ENCODE data around the gene ADAMTS2. TPM values are rescaled to one million over a fixed set of nuclear protein-coding genes. Genes with fewer than 3 reads are reported as not detected.

Gene ADAMTS2
- total RNA-seq, 1 donor from 2014 or later: 29.7 TPM

DNA sequence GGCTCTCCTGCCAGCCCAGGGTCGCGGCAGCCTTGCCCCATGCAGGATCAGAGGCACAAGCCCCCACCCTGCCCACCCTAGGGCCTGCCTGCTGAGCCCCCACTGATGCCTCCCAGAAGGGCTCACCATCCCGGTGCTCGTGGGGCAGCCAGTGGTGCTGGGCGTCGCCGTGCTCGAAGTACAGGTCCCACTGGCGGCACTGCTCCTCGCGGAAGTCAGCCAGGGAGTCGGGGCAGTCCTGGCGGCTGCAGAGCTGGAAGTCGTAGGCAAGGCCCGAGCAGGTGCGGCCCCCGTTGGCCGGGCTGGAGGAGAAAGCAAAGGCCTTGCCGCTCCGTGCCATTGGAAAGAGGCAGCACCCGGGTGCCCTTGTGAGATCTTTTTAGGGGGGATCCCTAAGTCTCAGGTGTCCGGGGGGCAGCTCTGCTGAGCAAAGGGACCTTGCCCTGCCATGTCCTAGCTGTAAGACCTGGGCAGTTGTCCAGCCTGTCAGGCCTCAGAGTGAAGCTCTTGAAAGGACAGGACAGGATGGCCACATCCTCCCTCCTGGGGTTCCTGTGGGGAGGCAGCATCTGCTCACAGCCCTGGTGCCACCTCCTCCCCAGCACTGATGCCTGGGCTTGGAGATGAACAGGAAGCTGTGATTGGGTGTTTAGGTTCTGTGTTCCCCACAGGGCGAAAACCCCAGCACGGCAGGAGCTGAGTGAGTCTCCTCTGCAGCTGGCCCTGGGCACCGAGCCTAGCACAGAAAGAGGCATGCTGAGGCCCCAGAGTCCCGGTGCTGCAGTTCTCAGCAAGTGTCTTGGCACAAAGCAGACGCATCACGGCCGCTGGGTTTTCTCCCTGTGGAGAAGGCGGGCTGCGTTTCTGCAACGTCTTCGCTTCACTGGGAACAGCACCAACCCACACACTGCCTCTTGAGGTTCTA, 207.4 kb downstream of the ADAMTS2 start:
- Histone ChIP-seq H3K9me3 (ENCODE audit: control insufficient read depth in 3 of 3, low read length in 3 of 3) (no peaks in the 10 kb centered on the region), H3K36me3 (ENCODE audit: control insufficient read depth in 3 of 3, insufficient read depth in 3 of 3, low read length in 3 of 3) (no peaks in the 10 kb centered on the region), H3K27me3 (ENCODE audit: control insufficient read depth in 3 of 3, insufficient read depth in 3 of 3, low read length in 3 of 3) (no peaks in the 10 kb centered on the region), H3K9ac (ENCODE audit: low read depth in 1 of 3, low read length in 3 of 3) (no peak overlapping the region), H3K27ac (ENCODE audit: low read depth, low read length) (no peak overlapping the region), H3K4me1 (ENCODE audit: control insufficient read depth in 3 of 3, insufficient read depth in 3 of 3, low read length in 3 of 3) (no peaks in the 10 kb centered on the region), H3K4me3 (ENCODE audit: low read length in 3 of 3) (no peak overlapping the region)

DNA sequence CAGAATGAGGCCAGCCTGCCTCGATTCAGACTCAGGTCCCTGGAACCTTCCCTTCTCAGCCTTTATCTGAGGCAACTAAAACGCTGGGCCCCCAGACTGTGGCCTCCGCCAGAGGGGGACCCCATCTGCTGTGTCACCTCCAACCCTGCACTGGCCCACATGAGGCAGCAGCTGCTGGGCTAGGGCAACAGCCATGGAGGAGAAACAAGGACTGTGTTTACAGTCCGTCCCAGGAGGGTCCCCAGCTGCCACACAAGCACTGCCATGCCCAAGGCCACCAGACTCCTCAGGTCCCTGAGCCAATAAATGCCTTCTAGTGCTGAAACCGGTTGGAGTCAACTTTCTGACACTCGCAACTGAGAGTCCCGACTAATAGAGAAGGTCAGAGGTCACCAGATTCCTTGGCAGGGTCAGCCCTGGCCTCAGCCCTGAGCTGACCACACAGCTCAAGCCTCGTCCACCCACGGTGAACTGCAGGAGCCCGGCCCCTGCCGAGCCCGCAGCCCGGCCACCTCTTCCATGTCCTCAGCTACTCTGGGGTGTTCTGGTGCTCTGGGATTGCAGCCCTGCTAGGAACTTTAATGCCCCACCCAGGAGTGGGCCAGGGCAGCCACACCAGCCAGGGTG, 208.1 kb downstream of the ADAMTS2 start:
- Histone ChIP-seq H3K27me3 (ENCODE audit: control insufficient read depth in 3 of 3, insufficient read depth in 3 of 3, low read length in 3 of 3) (no peaks in the 10 kb centered on the region), H3K4me3 (ENCODE audit: low read length in 3 of 3) (no peak overlapping the region), H3K9ac (ENCODE audit: low read depth in 1 of 3, low read length in 3 of 3) (no peak overlapping the region), H3K4me1 (ENCODE audit: control insufficient read depth in 3 of 3, insufficient read depth in 3 of 3, low read length in 3 of 3) (no peaks in the 10 kb centered on the region), H3K36me3 (ENCODE audit: control insufficient read depth in 3 of 3, insufficient read depth in 3 of 3, low read length in 3 of 3) (no peaks in the 10 kb centered on the region), H3K9me3 (ENCODE audit: control insufficient read depth in 3 of 3, low read length in 3 of 3) (no peaks in the 10 kb centered on the region), H3K27ac (ENCODE audit: low read depth, low read length) (no peak overlapping the region)

DNA sequence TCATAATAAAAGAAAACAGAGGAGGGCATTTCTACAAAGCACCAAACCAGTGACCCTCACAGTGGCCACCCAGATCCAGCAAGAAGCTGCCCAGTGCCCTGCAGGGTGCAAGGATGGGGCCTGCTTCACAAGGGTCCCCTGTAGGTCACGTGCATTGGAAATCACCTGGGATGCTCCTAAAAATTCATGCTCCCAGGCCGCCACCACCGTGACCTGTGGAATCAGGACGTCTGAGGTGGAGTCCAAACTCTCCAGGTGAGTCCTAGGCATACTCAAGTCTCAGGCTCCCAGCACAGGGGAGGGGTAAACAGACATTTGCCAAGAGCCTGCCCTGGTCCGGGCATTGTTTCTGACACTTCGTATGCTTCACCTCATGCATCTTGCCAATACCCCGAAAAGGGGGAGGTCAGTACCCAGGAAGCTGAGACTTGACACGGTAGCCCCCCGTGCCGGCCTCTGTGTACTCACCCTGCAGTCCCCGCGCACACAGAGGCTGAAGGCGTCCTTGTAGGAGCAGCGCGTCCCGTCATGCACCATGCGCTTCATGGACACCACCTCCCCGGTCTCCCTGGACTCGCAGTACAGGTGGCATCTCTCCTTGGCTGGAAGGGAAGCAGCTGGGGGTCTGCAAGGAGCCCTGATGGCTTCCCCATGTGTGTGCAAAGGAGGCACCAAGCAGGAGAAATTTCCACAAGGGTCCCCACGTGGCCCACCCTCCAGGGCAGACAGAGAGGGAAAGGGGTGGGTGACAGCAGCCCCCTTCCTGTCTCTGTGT, 209.6 kb downstream of the ADAMTS2 start:
- H3K9me3 ChIP-seq (ENCODE audit: control insufficient read depth in 3 of 3, low read length in 3 of 3): no peaks in the 10 kb centered on the region

DNA sequence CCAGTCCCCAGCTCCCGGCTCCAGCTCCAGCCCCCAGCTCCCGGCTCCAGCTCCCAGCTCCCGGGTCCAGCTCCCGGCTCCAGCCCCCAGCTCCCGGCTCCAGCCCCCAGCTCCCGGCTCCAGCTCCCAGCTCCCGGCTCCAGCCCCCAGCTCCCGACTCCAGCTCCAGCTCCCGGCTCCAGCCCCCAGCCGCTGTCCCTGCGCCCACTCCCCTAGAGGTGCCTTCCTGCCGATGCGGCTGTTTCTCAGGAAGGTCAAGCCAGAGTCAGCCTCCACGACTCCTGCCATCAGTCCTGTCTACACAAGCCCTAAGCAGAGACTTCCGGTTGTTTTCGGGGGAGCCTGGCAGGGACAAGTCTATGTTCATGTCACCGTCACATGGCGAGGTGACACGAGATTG, 210.3 kb downstream of the ADAMTS2 start:
- no peak overlapping the region for H3K27ac ChIP-seq (ENCODE audit: low read depth, low read length)
- no peaks in the 10 kb centered on the region for H3K27me3 ChIP-seq (ENCODE audit: control insufficient read depth in 3 of 3, insufficient read depth in 3 of 3, low read length in 3 of 3)
- no peaks in the 10 kb centered on the region for H3K36me3 ChIP-seq (ENCODE audit: control insufficient read depth in 3 of 3, insufficient read depth in 3 of 3, low read length in 3 of 3)
- no peak overlapping the region for H3K9ac ChIP-seq (ENCODE audit: low read depth in 1 of 3, low read length in 3 of 3)
- H3K4me1 ChIP-seq (ENCODE audit: control insufficient read depth in 3 of 3, insufficient read depth in 3 of 3, low read length in 3 of 3): no peaks in the 10 kb centered on the region
- no peak overlapping the region for H3K4me3 ChIP-seq (ENCODE audit: low read length in 3 of 3)
- no peaks in the 10 kb centered on the region for H3K9me3 ChIP-seq (ENCODE audit: control insufficient read depth in 3 of 3, low read length in 3 of 3)

More for the DNA sequence above, 209.6 kb downstream of the ADAMTS2 start:
- H3K27me3 ChIP-seq (ENCODE audit: control insufficient read depth in 3 of 3, insufficient read depth in 3 of 3, low read length in 3 of 3): no peaks in the 10 kb centered on the region
- H3K9ac ChIP-seq (ENCODE audit: low read depth in 1 of 3, low read length in 3 of 3): no peak overlapping the region
- H3K4me3 ChIP-seq (ENCODE audit: low read length in 3 of 3): no peak overlapping the region
- H3K36me3 ChIP-seq (ENCODE audit: control insufficient read depth in 3 of 3, insufficient read depth in 3 of 3, low read length in 3 of 3): no peaks in the 10 kb centered on the region
- no peaks in the 10 kb centered on the region for H3K4me1 ChIP-seq (ENCODE audit: control insufficient read depth in 3 of 3, insufficient read depth in 3 of 3, low read length in 3 of 3)
- no peak overlapping the region for H3K27ac ChIP-seq (ENCODE audit: low read depth, low read length)

DNA sequence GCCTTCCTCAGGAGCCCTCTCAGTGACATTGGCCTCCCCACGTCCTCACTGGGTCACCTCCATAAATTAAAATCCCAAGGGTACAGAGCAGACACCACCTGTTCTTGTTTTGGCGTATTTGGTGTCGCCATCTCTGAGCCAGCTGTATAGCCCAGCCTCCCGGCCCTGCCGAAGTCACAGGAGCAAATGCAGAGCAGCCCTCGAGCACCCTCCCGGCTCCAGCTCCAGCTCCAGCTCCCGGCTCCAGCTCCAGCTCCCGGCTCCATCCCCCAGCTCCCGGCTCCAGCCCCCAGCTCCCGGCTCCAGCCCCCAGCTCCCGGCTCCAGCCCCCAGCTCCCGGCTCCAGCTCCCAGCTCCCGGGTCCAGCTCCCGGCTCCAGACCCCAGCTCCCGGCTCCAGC, 210.8 kb downstream of the ADAMTS2 start:
- Histone ChIP-seq H3K36me3 (ENCODE audit: control insufficient read depth in 3 of 3, insufficient read depth in 3 of 3, low read length in 3 of 3) (peaks cover 0 to under 1% (median 0%) of the 10 kb centered on the region in 3 donors), H3K9ac (ENCODE audit: low read depth in 1 of 3, low read length in 3 of 3) (no peak overlapping the region), H3K27ac (ENCODE audit: low read depth, low read length) (no peak overlapping the region)

DNA sequence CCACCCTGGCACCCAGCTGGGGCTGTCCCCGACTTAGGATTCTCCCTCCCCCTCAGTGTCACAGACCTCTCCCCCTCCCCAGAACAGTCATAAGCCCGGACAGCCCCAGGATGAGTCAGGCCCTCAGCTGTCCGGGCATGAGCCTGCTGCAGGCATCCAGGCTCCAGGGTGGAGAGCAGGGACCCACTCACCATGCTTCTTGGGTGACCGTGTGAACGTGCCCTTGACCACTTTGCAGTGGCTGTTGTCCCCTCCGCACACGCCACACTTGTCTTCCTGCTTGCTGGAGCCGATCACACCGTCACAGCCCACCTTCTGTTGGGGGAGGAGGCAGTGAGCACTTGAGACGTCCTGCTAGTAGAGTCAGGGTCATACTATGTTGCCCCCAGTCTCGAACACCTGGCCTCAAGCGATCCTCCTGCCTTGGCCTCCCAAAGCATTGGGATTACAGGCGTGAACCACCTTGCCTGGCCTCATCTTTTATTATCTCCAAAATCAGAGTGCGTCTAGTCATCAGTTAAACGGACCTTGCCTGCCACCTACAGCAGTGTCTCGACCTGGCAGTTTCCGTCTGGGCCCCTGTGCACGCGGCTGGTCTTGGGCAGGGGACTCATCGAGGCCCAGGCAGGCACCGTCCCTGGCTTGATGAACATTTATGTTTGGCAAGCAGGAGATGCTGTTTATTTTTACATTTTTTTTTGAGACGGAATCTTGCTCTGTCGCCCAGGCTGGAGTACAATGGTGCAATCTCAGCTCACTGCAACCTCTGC, 212.5 kb downstream of the ADAMTS2 start:
- Histone ChIP-seq H3K36me3 (ENCODE audit: control insufficient read depth in 3 of 3, insufficient read depth in 3 of 3, low read length in 3 of 3) (peaks cover 0 to 2% (median 0%) of the 10 kb centered on the region in 3 donors), H3K9me3 (ENCODE audit: control insufficient read depth in 3 of 3, low read length in 3 of 3) (peaks cover 0 to 4% (median 0%) of the 10 kb centered on the region in 3 donors), H3K4me3 (ENCODE audit: low read length in 3 of 3) (no peak overlapping the region), H3K27me3 (ENCODE audit: control insufficient read depth in 3 of 3, insufficient read depth in 3 of 3, low read length in 3 of 3) (no peaks in the 10 kb centered on the region), H3K9ac (ENCODE audit: low read depth in 1 of 3, low read length in 3 of 3) (no peak overlapping the region), H3K4me1 (ENCODE audit: control insufficient read depth in 3 of 3, insufficient read depth in 3 of 3, low read length in 3 of 3) (no peaks in the 10 kb centered on the region), H3K27ac (ENCODE audit: low read depth, low read length) (no peak overlapping the region)

More for the DNA sequence above, 210.8 kb downstream of the ADAMTS2 start:
- no peak overlapping the region for H3K4me3 ChIP-seq (ENCODE audit: low read length in 3 of 3)
- H3K27me3 ChIP-seq (ENCODE audit: control insufficient read depth in 3 of 3, insufficient read depth in 3 of 3, low read length in 3 of 3): no peaks in the 10 kb centered on the region
- peaks cover 0 to under 1% (median 0%) of the 10 kb centered on the region in 3 donors for H3K9me3 ChIP-seq (ENCODE audit: control insufficient read depth in 3 of 3, low read length in 3 of 3)
- no peaks in the 10 kb centered on the region for H3K4me1 ChIP-seq (ENCODE audit: control insufficient read depth in 3 of 3, insufficient read depth in 3 of 3, low read length in 3 of 3)

DNA sequence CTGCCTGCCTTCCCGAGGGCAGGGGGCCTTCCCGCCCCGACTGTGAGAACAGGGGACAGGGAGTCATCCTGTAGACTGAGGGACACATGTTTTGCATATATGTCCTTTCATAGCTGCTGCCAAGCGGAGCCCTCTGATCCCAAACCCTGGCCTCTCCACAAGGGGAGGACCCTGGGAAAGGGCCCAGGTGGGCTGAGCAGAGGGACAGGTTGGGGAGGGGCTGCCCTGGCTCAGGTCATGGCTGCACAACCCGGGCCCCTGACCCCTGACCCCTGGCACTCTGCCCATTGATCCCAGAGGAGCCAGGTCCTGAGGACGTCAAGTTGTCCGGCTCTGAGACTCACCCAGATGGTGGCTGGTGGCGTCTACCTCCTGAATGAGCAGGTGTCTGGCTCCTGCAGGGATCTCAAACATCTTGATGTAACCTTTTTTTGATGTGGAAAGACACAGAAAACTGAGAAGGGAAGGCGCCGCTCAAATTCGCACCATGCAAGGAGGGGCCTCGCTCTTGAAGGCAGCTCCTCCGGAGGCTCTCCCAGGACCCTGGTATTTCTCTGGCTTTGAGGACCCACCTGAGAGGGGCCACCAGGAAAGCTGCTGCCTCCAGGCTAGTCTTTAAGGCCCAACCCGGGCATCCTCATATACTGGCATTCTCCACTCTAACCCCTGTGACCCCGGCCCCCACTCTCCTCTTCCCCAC, 213.2 kb downstream of the ADAMTS2 start:
- H3K4me1 ChIP-seq (ENCODE audit: control insufficient read depth in 3 of 3, insufficient read depth in 3 of 3, low read length in 3 of 3): no peaks in the 10 kb centered on the region
- peaks cover 0 to 2% (median 0%) of the 10 kb centered on the region in 3 donors for H3K36me3 ChIP-seq (ENCODE audit: control insufficient read depth in 3 of 3, insufficient read depth in 3 of 3, low read length in 3 of 3)
- peaks cover 0 to 4% (median 0%) of the 10 kb centered on the region in 3 donors for H3K9me3 ChIP-seq (ENCODE audit: control insufficient read depth in 3 of 3, low read length in 3 of 3)
- no peak overlapping the region for H3K9ac ChIP-seq (ENCODE audit: low read depth in 1 of 3, low read length in 3 of 3)
- H3K27me3 ChIP-seq (ENCODE audit: control insufficient read depth in 3 of 3, insufficient read depth in 3 of 3, low read length in 3 of 3): no peaks in the 10 kb centered on the region
- H3K4me3 ChIP-seq (ENCODE audit: low read length in 3 of 3): no peak overlapping the region
- H3K27ac ChIP-seq (ENCODE audit: low read depth, low read length): no peak overlapping the region

DNA sequence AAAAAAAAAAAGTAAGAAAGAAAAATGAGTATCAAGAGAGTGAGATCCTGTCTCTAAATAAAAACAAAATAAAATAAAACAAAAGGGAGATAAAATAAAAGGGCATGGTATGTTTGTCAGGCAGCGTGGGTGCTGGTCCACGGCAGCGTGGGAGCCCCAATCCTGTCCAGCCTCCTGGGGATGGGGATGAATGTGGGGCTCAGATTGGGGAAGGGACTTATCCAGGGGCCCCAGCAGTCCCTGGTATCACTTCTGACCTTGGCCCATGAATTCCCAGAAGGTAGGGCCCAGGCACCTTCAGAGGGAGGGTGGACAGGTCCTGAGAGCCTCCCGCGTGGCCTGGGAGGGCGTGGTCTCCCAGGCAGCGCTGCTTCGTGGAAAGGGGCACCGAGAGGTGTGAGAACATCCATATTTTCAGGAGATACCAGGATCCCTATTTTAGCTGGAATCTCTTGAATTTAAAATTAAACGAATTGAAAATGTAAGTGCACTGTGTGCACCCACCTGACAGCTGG, 213.9 kb downstream of the ADAMTS2 start:
- Histone ChIP-seq H3K9me3 (ENCODE audit: control insufficient read depth in 3 of 3, low read length in 3 of 3) (peaks cover 0 to 4% (median 0%) of the 10 kb centered on the region in 3 donors), H3K4me3 (ENCODE audit: low read length in 3 of 3) (no peak overlapping the region), H3K27me3 (ENCODE audit: control insufficient read depth in 3 of 3, insufficient read depth in 3 of 3, low read length in 3 of 3) (no peaks in the 10 kb centered on the region), H3K36me3 (ENCODE audit: control insufficient read depth in 3 of 3, insufficient read depth in 3 of 3, low read length in 3 of 3) (peaks cover 0 to 2% (median 0%) of the 10 kb centered on the region in 3 donors), H3K4me1 (ENCODE audit: control insufficient read depth in 3 of 3, insufficient read depth in 3 of 3, low read length in 3 of 3) (no peaks in the 10 kb centered on the region), H3K9ac (ENCODE audit: low read depth in 1 of 3, low read length in 3 of 3) (no peak overlapping the region), H3K27ac (ENCODE audit: low read depth, low read length) (no peak overlapping the region)

Data from skeletal muscle tissue (tissue), 4 donors.